Activated CD8-positive, alpha-beta T cell treated with anti-CD3 and anti-CD28 coated beads for 36 hours (primary cell): ENCODE results near the gene NPFFR1. TPM values are rescaled to one million over a fixed set of nuclear protein-coding genes. Genes with fewer than 3 reads are reported as not detected.

ENCODE experiments used
- ATAC-seq: fragments of 200-7000 bp; cut with Tn5 transposase; one replicate; pipeline ENCODE4 v1.10.0; 2021; ENCODE audit warnings: mild to moderate bottlenecking, moderate library complexity
- CTCF ChIA-PET: fragments of 350-600 bp; sonication (Branson Sonifier 250); formaldehyde crosslinking; loops from one replicate; lab custom pipeline; 2021; ENCODE audit warnings: antibody characterized with exemption; lab: Charles Lee
- POLR2A ChIA-PET: fragments of 350-600 bp; sonication (Branson Sonifier 250); formaldehyde crosslinking; loops from one replicate; lab custom pipeline; 2021; ENCODE audit warnings: antibody characterized with exemption; lab: Charles Lee
- DNase-seq: peaks from one replicate; pipeline ENCODE4 v3.0.0-alpha.2; 2020
- H3K27ac Mint-ChIP-seq: one replicate; pipeline ENCODE4 v1.8.0; 2021; ENCODE audit warnings: mild to moderate bottlenecking, mixed read lengths
- H3K27me3 Mint-ChIP-seq: one replicate; pipeline ENCODE4 v1.8.0; 2021; ENCODE audit warnings: mixed read lengths
- H3K36me3 Mint-ChIP-seq: one replicate; pipeline ENCODE4 v1.8.0; 2021; ENCODE audit warnings: low read depth, mixed read lengths
- H3K4me1 Mint-ChIP-seq: one replicate; pipeline ENCODE4 v1.8.0; 2021; ENCODE audit warnings: low read depth, mixed read lengths
- H3K4me3 Mint-ChIP-seq: one replicate; pipeline ENCODE4 v1.8.0; 2021; ENCODE audit warnings: mild to moderate bottlenecking, moderate library complexity, mixed read lengths
- H3K9me3 Mint-ChIP-seq: one replicate; pipeline ENCODE4 v1.8.0; 2021; ENCODE audit warnings: mixed read lengths
- intact Hi-C: fragments of 100-400 bp; cut with micrococcal nuclease; formaldehyde crosslinking; loops from one replicate; pipeline ENCODE4 v1.10.0; 2022
- total RNA-seq, 2 experiments: library from RNA; stranded (reverse); gene quantifications; one replicate each; pipeline ENCODE4 v1.2.3, GENCODE V29; 2021
- TF ChIP-seq, protein P1 (sequence below): fragments of 200-600 bp; IDR thresholded peaks from one replicate; pipeline ENCODE4 v1.8.0; 2022; ENCODE audit warnings: antibody characterized with exemption, mild to moderate bottlenecking

NPFFR1 gene
- total RNA-seq, 2 experiments from 2014 or later: not detected

DNA sequence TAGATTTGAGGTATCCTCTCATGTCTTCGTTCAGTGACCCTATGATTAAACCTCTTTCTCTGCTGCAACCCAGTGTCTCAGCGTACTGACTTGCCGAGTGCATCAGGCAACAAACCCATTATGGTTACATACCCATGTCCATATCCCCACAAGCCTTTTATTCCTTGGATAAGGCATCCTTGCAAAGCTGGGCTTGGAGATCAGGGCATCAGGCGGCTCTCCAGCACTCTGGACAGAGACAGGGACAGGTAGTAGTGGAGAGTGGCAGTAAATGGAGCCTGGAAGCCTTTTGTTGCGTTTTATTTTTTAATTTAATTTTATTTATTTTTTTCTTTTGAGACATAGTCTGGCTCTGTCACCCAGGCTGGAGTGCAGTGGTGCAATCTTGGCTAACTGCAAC, 32.0 kb upstream of the NPFFR1 start:
- Mint-ChIP-seq H3K27ac (no peak overlapping the region), H3K4me3 (no peak overlapping the region), H3K27me3 (no peaks in the 10 kb centered on the region), H3K36me3 (peaks cover 3% of the 10 kb centered on the region), H3K4me1 (no peaks in the 10 kb centered on the region), H3K9me3 (peaks cover 3% of the 10 kb centered on the region)
- CTCF ChIA-PET: interaction anchor here (0.9 kb wide), 1 partner anchor 9 kb away, joined by 3 read pairs; no protein-coding TSS in a partner anchor
- ATAC-seq: no peak
- no peak for DNase-seq
- TF ChIP-seq, protein P1, sequence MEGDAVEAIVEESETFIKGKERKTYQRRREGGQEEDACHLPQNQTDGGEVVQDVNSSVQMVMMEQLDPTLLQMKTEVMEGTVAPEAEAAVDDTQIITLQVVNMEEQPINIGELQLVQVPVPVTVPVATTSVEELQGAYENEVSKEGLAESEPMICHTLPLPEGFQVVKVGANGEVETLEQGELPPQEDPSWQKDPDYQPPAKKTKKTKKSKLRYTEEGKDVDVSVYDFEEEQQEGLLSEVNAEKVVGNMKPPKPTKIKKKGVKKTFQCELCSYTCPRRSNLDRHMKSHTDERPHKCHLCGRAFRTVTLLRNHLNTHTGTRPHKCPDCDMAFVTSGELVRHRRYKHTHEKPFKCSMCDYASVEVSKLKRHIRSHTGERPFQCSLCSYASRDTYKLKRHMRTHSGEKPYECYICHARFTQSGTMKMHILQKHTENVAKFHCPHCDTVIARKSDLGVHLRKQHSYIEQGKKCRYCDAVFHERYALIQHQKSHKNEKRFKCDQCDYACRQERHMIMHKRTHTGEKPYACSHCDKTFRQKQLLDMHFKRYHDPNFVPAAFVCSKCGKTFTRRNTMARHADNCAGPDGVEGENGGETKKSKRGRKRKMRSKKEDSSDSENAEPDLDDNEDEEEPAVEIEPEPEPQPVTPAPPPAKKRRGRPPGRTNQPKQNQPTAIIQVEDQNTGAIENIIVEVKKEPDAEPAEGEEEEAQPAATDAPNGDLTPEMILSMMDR: no peak
- POLR2A ChIA-PET: no interaction called here
- intact Hi-C loops: no loop called here

DNA sequence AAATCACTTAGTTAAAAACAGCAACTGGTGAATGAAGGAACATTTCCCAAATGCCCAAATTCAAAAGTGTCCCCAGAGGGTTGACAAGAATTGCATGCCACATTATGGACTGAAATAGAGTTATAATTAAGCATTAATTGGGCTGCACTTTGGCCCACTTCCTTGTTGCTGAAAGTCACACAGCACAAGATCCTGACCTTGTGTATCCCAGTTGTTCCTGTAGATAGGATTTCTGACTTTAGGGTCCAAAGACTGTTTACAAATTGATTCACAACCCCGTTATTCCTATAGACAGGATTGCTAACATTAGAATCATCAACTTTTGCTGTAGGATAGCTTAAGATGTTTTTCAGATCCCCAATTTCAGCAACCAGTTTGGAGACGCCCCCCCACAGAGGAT, 31.5 kb upstream of the NPFFR1 start:
- CTCF ChIA-PET: interaction anchor here (0.9 kb wide), 1 partner anchor 10 kb away, joined by 3 read pairs; no protein-coding TSS in a partner anchor
- intact Hi-C loops: no loop called here
- TF ChIP-seq, protein P1: no peak
- POLR2A ChIA-PET: no interaction called here
- Mint-ChIP-seq H3K27ac (no peak overlapping the region), H3K4me1 (no peaks in the 10 kb centered on the region), H3K4me3 (no peak overlapping the region), H3K9me3 (peaks cover 3% of the 10 kb centered on the region), H3K27me3 (no peaks in the 10 kb centered on the region), H3K36me3 (peaks cover 3% of the 10 kb centered on the region)
- no peak for ATAC-seq
- no peak for DNase-seq

DNA sequence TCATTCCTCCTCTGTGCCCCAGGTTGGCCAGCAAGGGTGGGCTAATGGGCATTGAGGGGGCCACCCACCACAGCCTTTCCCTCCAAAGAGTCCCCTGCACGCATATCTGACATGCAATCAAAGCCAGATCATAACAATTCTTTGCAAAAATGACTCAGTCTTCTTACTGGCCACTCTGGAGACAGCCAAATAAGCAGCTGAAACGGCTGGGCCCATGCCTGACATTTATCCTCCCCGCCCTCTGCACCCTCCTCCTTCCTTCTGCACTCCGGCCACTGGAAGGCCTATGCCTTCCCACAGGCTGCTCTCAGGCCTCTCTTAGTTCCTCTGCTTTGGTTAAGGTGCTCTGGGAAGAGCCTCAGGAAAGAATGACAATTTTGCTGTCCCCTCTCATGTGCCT, 29.2 kb upstream of the NPFFR1 start:
- peaks cover 3% of the 10 kb centered on the region for H3K9me3 Mint-ChIP-seq

DNA sequence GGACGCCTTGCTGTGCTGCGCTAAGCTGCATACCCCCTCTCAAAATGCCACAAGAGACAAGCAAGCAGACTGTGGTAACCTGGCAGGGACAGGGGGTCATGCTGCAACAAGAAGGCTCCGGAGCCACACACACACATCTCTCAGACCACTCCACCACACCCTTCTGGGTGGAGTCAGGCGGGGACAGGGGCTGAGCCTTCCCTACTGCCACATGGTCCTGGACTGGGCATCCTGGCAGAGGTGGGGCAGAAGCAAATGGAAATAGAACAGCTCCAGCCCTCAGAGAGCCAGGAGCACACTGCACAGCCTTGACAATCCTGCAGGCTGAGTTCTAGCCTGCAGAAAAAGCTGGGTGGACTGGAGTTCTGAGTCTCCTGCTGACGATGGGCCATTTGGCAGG, 28.4 kb upstream of the NPFFR1 start:
- TF ChIP-seq, protein P1: no peak
- DNase-seq: no peak
- ChIA-PET POLR2A (no interaction called here), CTCF (no interaction called here)
- intact Hi-C loops: no loop called here
- Mint-ChIP-seq H3K36me3 (peaks cover 3% of the 10 kb centered on the region), H3K9me3 (peaks cover 3% of the 10 kb centered on the region), H3K4me1 (no peaks in the 10 kb centered on the region), H3K27ac (no peak overlapping the region), H3K27me3 (no peaks in the 10 kb centered on the region), H3K4me3 (no peak overlapping the region)
- no peak for ATAC-seq

More for the DNA sequence above, 29.2 kb upstream of the NPFFR1 start:
- Mint-ChIP-seq H3K4me3 (no peak overlapping the region), H3K27me3 (no peaks in the 10 kb centered on the region), H3K27ac (no peak overlapping the region), H3K36me3 (peaks cover 3% of the 10 kb centered on the region), H3K4me1 (no peaks in the 10 kb centered on the region)
- no peak for DNase-seq
- ATAC-seq: no peak
- TF ChIP-seq, protein P1: no peak
- intact Hi-C loops: no loop called here
- ChIA-PET CTCF (no interaction called here), POLR2A (no interaction called here)

DNA sequence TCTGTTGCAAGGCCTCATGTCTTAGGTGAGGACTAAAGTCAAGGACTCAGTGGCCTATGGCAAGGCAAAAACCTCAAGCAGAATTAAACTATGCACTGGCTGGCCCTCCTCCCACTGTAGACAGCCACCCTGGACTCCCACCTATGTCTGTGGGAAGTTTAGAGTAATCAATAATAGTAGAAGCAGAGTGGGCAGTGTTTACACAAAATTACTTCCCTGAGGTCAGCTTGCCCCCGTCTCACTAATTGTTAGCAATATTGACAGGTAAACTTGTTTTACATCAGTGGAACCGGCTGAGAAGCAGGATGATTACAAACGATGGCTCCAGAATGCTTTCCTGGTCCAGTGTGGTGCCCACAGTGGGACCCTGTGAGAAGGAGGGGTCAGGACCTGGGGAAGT, 27.9 kb upstream of the NPFFR1 start:
- TF ChIP-seq, protein P1: no peak
- DNase-seq (no peak), ATAC-seq (no peak)
- Mint-ChIP-seq H3K4me3 (no peak overlapping the region), H3K27ac (no peak overlapping the region), H3K27me3 (no peaks in the 10 kb centered on the region), H3K36me3 (peaks cover 3% of the 10 kb centered on the region), H3K4me1 (no peaks in the 10 kb centered on the region), H3K9me3 (peaks cover 3% of the 10 kb centered on the region)
- intact Hi-C loops: no loop called here
- CTCF ChIA-PET: no interaction called here
- POLR2A ChIA-PET: no interaction called here
